KMS-11 (cell line): ENCODE data around the gene FBXO31.

Experiments used
- H2AFZ ChIP-seq: fragments of 200-600 bp; sonication (generic); 2 replicates; pipeline ENCODE4 v1.6.1; 2016; ENCODE audit warnings: antibody characterized with exemption, mixed run types, low read depth
- H3K27ac ChIP-seq: fragments of 200-600 bp; sonication (generic); 2 replicates; pipeline ENCODE4 v1.6.1; 2016; ENCODE audit warnings: mild to moderate bottlenecking, mixed run types
- H3K27me3 ChIP-seq: fragments of 200-600 bp; sonication (generic); 2 replicates; pipeline ENCODE4 v1.6.1; 2017; ENCODE audit warnings: mild to moderate bottlenecking, low read depth, mixed run types, moderate library complexity; ENCODE audit not compliant: insufficient read depth
- H3K36me3 ChIP-seq: fragments of 200-600 bp; sonication (generic); 2 replicates; pipeline ENCODE4 v1.6.1; 2017; ENCODE audit warnings: mild to moderate bottlenecking, mixed run types; ENCODE audit not compliant: insufficient read depth
- H3K4me1 ChIP-seq: fragments of 200-600 bp; sonication (generic); 2 replicates; pipeline ENCODE4 v1.6.1; 2016; ENCODE audit warnings: mild to moderate bottlenecking, low read depth, mixed run types; ENCODE audit not compliant: poor library complexity, severe bottlenecking
- H3K4me2 ChIP-seq: fragments of 200-600 bp; sonication (generic); 2 replicates; pipeline ENCODE4 v1.7.0; 2016; ENCODE audit warnings: mild to moderate bottlenecking, mixed run types
- H3K4me3 ChIP-seq: fragments of 200-600 bp; sonication (generic); IDR thresholded peaks from 2 replicates; pipeline ENCODE4 v1.6.1; 2017; ENCODE audit warnings: low read depth, low read length, mixed read lengths; ENCODE audit not compliant: insufficient read depth
- H3K79me2 ChIP-seq: fragments of 200-600 bp; sonication (generic); 2 replicates; pipeline ENCODE4 v1.6.1; 2016; ENCODE audit warnings: low read depth, mixed run types; ENCODE audit not compliant: insufficient read depth
- H3K9ac ChIP-seq: fragments of 200-600 bp; sonication (generic); 2 replicates; pipeline ENCODE4 v1.6.1; 2016; ENCODE audit warnings: mild to moderate bottlenecking, mixed run types
- H4K20me1 ChIP-seq: fragments of 200-600 bp; sonication (generic); 2 replicates; pipeline ENCODE4 v1.6.1; 2016; ENCODE audit warnings: mild to moderate bottlenecking, mixed run types; ENCODE audit not compliant: insufficient read depth
- TF ChIP-seq, protein P1 (sequence below): fragments of 200-600 bp; sonication (generic); conservative IDR thresholded peaks from 2 replicates; pipeline ENCODE4 v1.6.1; 2017; ENCODE audit warnings: low read depth, mild to moderate bottlenecking, antibody characterized with exemption, low read length, moderate library complexity, mixed read lengths

The FBXO31 gene

GRCh38 chr16:87311387-87311786, 72.2 kb downstream of the FBXO31 start:
- Histone ChIP-seq H3K27ac (no peak overlapping the region), H3K4me2 (no peak overlapping the region), H3K4me1 (no peaks in the 10 kb centered on the region), H4K20me1 (no peaks in the 10 kb centered on the region), H2AFZ (no peak overlapping the region), H3K9ac (no peak overlapping the region), H3K4me3 (no peak overlapping the region), H3K36me3 (no peaks in the 10 kb centered on the region), H3K27me3 (no peaks in the 10 kb centered on the region), H3K79me2 (no peaks in the 10 kb centered on the region)
- TF ChIP-seq, protein P1, sequence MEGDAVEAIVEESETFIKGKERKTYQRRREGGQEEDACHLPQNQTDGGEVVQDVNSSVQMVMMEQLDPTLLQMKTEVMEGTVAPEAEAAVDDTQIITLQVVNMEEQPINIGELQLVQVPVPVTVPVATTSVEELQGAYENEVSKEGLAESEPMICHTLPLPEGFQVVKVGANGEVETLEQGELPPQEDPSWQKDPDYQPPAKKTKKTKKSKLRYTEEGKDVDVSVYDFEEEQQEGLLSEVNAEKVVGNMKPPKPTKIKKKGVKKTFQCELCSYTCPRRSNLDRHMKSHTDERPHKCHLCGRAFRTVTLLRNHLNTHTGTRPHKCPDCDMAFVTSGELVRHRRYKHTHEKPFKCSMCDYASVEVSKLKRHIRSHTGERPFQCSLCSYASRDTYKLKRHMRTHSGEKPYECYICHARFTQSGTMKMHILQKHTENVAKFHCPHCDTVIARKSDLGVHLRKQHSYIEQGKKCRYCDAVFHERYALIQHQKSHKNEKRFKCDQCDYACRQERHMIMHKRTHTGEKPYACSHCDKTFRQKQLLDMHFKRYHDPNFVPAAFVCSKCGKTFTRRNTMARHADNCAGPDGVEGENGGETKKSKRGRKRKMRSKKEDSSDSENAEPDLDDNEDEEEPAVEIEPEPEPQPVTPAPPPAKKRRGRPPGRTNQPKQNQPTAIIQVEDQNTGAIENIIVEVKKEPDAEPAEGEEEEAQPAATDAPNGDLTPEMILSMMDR: no peak

DNA sequence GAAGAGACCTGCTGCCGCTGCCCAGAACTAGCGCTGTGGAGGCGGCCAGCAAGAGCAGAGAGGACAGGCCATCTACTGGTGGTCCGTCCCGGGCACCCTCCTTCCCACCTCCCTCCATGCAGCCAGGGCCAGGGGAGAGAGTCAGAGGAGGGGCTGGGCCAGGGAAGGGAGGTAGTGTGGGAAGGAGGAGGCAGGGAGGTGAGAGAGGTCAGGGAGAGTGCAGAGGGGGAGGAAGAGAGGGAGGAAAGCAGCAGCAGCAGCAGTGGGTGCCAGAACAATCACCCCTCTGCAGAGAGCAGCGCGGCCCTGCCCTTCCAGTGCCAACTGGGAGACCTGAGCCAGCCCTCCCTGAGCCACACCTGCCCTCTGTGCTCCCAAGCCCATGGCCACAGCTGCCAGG, 73.0 kb downstream of the FBXO31 start:
- Histone ChIP-seq H3K4me1 (no peaks in the 10 kb centered on the region), H3K4me2 (no peak overlapping the region), H3K27me3 (no peaks in the 10 kb centered on the region), H2AFZ (no peak overlapping the region), H3K27ac (no peak overlapping the region), H4K20me1 (no peaks in the 10 kb centered on the region), H3K36me3 (no peaks in the 10 kb centered on the region), H3K4me3 (no peak overlapping the region), H3K79me2 (no peaks in the 10 kb centered on the region), H3K9ac (no peak overlapping the region)
- TF ChIP-seq, protein P1: no peak

GRCh38 chr16:87309620-87310525, 73.7 kb downstream of the FBXO31 start:
- Histone ChIP-seq H2AFZ (no peak overlapping the region), H3K36me3 (no peaks in the 10 kb centered on the region), H3K27ac (no peak overlapping the region), H3K4me1 (no peaks in the 10 kb centered on the region), H3K4me2 (no peak overlapping the region), H3K79me2 (no peaks in the 10 kb centered on the region), H3K4me3 (no peak overlapping the region), H3K27me3 (no peaks in the 10 kb centered on the region), H4K20me1 (no peaks in the 10 kb centered on the region), H3K9ac (no peak overlapping the region)
- TF ChIP-seq, protein P1: no peak

GRCh38 chr16:87308826-87309225, 74.8 kb downstream of the FBXO31 start:
- Histone ChIP-seq H3K9ac (no peak overlapping the region), H2AFZ (no peak overlapping the region), H3K79me2 (no peaks in the 10 kb centered on the region), H3K4me1 (no peaks in the 10 kb centered on the region), H3K36me3 (no peaks in the 10 kb centered on the region), H3K4me3 (no peak overlapping the region), H3K27me3 (no peaks in the 10 kb centered on the region), H3K27ac (no peak overlapping the region), H3K4me2 (no peak overlapping the region), H4K20me1 (no peaks in the 10 kb centered on the region)
- TF ChIP-seq, protein P1: no peak
